ENCODE results near the gene CUBN.
A peak's percentile ranks its signal among the peaks of the same experiment; 100 is the strongest.

DNA sequence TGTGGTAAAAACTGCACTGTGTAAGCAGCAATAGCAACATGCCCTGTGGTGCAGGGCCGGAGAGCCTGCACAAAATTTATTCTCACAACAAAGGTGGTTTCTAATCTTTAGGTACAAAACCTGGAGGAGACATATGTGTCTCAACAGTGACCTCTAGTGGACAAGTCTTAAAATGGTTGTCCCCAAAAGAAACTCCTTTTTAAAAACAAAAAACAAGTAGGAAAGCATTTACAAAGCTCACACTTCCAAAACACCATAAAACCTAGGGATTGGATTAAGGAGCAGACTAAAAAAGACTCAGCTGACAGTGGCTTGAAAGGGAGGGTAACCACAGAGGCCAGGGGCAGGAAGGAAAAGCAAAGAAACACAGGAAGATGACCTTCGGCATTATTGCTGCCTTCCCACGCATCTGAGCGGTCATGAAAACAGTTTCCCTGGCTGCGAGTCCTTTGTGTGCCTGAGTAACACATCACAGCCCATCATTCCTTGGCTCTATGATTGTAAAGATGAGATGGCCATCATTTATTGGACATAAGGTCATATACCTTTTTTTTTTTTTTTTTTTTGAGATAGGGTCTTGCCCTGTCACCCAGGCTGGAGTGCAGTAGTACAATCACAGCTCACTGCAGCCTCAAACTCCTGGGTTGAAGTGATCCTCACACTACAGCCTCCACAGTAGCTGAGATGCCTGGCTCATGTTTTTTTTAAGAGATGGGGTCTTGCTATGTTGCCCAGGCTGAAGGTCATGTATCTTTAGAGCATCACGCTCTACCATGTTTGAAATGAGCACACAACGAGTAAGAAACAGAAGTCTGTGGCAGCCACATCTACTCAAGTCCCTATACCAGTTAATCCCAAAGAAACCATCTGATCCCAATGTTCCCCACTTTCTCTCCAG lies 351.9 kb downstream of the CUBN start:
- TF ChIP-seq, protein P1, sequence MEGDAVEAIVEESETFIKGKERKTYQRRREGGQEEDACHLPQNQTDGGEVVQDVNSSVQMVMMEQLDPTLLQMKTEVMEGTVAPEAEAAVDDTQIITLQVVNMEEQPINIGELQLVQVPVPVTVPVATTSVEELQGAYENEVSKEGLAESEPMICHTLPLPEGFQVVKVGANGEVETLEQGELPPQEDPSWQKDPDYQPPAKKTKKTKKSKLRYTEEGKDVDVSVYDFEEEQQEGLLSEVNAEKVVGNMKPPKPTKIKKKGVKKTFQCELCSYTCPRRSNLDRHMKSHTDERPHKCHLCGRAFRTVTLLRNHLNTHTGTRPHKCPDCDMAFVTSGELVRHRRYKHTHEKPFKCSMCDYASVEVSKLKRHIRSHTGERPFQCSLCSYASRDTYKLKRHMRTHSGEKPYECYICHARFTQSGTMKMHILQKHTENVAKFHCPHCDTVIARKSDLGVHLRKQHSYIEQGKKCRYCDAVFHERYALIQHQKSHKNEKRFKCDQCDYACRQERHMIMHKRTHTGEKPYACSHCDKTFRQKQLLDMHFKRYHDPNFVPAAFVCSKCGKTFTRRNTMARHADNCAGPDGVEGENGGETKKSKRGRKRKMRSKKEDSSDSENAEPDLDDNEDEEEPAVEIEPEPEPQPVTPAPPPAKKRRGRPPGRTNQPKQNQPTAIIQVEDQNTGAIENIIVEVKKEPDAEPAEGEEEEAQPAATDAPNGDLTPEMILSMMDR (IDR thresholded peaks at IDR 0.05) = peak in 6 of 7 experiments; percentile 71 to 78 (median 73)
- TF ChIP-seq POLR2A (IDR thresholded peaks at IDR 0.05) = no peak
